GM12892 (cell line): ENCODE measurements around the gene NCK2.
"Not testable (repeated sequence)": the region's sequence is repeated elsewhere in the genome, so short reads cannot be mapped to it uniquely, and the experiment has no call there.

Experiments
- DNase-seq: peaks from one replicate; pipeline ENCODE4 v3.0.0; 2011; ENCODE audit not compliant: insufficient read length
- FAIRE-seq: peaks from 2 replicates; lab custom pipeline; 2011; peaks lifted over from hg19 to GRCh38; lab: Jason Lieb, UNC
- POLR2A ChIP-seq: IDR thresholded peaks from 2 replicates; pipeline ENCODE4 v1.6.1; 2011; ENCODE audit warnings: low read depth, low read length, control low read depth
- POLR2AphosphoS5 ChIP-seq: IDR thresholded peaks from 2 replicates; pipeline ENCODE4 v1.6.1; 2011; ENCODE audit warnings: low read depth, low read length, control low read depth
- TAF1 ChIP-seq: IDR thresholded peaks from 2 replicates; pipeline ENCODE4 v1.6.1; 2011; ENCODE audit warnings: low read depth, mild to moderate bottlenecking, control low read depth, low read length, borderline replicate concordance

The NCK2 gene

DNA sequence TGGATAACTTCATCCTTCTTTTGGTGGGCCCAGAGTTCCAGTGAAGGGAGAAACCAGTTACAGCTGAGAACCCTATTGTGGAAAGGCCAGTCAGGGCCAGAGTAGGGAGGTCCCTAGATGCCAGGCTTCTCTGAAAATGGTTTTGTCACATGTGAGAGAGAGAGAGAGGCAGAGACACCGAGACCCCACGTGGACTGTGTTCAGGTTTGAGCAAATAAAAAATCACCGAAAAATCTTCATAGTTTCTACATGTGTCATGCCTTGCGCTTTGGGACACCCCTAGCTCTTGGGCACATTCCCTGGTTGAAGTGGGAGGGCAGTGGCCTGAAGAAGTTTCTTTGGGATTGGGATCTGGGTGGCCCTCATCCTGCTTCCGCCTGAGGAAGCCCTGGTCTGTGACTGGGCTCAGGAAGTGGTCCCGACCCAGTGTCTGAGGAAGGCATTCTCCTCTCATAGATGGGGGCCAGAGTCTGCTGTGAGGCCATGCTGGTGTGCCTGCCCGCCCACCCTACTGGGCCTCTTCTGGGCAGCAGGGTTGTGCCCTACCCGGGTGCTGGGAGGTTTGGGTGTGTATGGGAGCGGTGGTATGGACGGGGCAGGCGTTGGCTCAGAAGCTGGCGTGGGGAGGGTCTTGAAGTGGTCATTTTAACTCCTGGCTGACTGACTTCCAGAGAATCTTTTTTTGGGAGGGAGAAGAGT is 16.1 kb downstream of the NCK2 start:
- TF ChIP-seq POLR2AphosphoS5 (no peak), TAF1 (no peak), POLR2A (no peak)
- peak; percentile 56 for FAIRE-seq
- no peak for DNase-seq

GRCh38 chr2:105761931-105762515 is 17.3 kb downstream of the NCK2 start:
- TF ChIP-seq POLR2AphosphoS5 (no peak), TAF1 (no peak), POLR2A (no peak)
- DNase-seq (no peak), FAIRE-seq (no peak)

GRCh38 chr2:105763076-105763475 is 18.4 kb downstream of the NCK2 start:
- FAIRE-seq (no peak), DNase-seq (no peak)
- no peak for TF ChIP-seq TAF1
- TF ChIP-seq POLR2A: no peak
- no peak for TF ChIP-seq POLR2AphosphoS5

DNA sequence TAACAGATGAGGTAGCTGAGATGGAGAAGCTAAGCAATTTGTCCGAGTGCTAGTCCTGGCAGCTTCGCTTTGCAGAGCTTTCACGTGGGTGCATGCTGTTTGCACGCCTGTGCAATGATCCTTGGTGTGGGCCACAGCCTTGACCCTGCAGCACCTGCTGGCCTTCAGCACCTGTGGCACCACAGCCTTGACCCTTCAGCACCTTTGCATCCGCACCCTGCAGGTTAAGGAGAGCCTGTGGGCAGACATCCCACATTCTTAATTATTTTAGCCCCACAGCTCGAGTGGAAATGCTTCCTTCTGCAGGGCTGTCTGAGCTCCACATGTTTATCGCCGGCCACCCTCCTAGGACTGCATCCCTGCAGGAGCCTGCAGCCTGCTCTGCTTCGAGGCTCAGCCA is 19.3 kb downstream of the NCK2 start:
- FAIRE-seq (no peak), DNase-seq (no peak)
- TF ChIP-seq POLR2AphosphoS5 (no peak), POLR2A (no peak), TAF1 (no peak)

- FAIRE-seq (no peak), DNase-seq (no peak)
- TF ChIP-seq TAF1 (no peak), POLR2AphosphoS5 (no peak), POLR2A (no peak)
These were observed 20.9 kb downstream of the NCK2 start for GRCh38 chr2:105765415-105766299.

- TF ChIP-seq POLR2AphosphoS5 (no peak), TAF1 (no peak), POLR2A (no peak)
- FAIRE-seq: no peak
- DNase-seq: no peak
These were observed 21.7 kb downstream of the NCK2 start for GRCh38 chr2:105766300-105766866.

- FAIRE-seq: no peak
- TF ChIP-seq TAF1 (no peak), POLR2AphosphoS5 (no peak), POLR2A (no peak)
- DNase-seq: no peak
These were observed 23.5 kb downstream of the NCK2 start for GRCh38 chr2:105768176-105768575.

GRCh38 chr2:105768961-105769452 is 24.3 kb downstream of the NCK2 start:
- TF ChIP-seq POLR2AphosphoS5 (no peak), TAF1 (no peak), POLR2A (no peak)
- FAIRE-seq: no peak
- DNase-seq: no peak

DNA sequence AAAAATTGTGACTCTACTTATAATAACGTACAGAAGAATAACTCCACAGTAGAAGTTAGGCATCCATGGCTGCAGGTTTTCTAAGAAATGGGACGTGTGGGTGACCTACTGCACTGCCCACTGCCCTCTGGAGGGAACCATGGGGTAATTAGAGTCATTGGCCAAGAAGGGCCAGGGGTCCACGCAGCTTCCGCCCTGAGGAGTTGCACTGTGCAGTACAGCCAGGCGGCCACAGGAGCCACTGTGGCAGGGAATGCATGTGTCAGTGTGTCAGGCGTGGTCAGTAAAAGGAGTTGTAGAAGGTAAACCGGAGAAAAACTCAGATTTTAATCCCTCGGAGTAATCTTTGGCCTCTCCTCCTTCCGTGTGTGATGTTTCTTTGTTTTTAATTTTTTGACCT is 24.8 kb downstream of the NCK2 start:
- no peak for FAIRE-seq
- DNase-seq: no peak
- no peak for TF ChIP-seq POLR2AphosphoS5
- TF ChIP-seq POLR2A: no peak
- no peak for TF ChIP-seq TAF1

DNA sequence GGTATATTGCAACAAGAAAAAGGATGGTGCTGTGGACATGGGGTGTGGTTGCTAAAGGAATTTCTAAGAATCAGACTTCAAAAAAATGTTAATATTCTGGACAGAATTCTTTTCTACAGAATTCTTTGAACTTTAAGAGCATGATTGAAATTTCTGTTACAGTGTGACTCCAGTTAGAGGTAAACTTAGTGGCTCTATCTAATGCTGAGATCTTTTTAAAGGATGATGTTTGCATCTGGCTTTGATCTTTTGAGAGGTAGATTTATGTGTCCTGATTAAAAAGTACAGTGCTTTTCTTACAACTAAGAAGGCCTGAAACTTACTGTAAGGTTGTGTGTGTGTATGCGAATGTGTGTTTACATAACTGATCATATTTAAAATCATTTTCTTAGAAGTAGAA is 25.4 kb downstream of the NCK2 start:
- DNase-seq: no peak
- no peak for FAIRE-seq
- TF ChIP-seq POLR2AphosphoS5: no peak

DNA sequence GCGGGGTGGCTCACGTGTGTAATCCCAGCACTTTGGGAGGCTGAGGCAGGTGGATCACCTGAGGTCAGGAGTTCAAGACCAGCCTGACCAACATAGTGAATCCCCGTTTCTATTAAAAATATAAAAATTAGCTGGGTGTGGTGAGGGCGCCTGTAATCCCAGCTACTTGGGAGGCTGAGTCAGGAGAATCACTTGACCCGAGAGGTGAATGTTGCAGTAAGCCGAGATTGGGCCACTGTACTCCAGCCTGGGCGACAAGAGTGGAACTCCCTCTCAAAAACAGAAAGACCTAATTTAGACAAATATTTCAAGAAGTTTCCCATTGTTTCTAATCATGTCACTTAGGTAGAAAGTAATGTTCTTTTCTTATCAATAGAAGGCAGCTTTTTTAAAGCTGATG is 26.6 kb downstream of the NCK2 start:
- not testable (repeated sequence) for FAIRE-seq, DNase-seq

GRCh38 chr2:105771836-105772235 is 27.1 kb downstream of the NCK2 start:
- FAIRE-seq: no peak
- DNase-seq: no peak
- TF ChIP-seq POLR2AphosphoS5 (no peak), POLR2A (no peak), TAF1 (no peak)
